Measurements from ENCODE around the gene GPR160. TPM values are rescaled to one million over a fixed set of nuclear protein-coding genes. Genes with fewer than 3 reads are reported as not detected.
"Not testable (repeated sequence)": the region's sequence is repeated elsewhere in the genome, so short reads cannot be mapped to it uniquely, and the experiment has no call there.

The GPR160 gene
- total RNA-seq, 3 donors from 2014 or later, result 4.2 to 31.9 (median 27.9) TPM

- Histone ChIP-seq H3K4me1 (no peaks in the 10 kb centered on the region), H3K36me3 (no peaks in the 10 kb centered on the region), H3K9me3 (no peaks in the 10 kb centered on the region), H3K4me3 (no peak overlapping the region), H3K27ac (no peak overlapping the region), H3K27me3 (no peaks in the 10 kb centered on the region)
- TF ChIP-seq, protein P1, sequence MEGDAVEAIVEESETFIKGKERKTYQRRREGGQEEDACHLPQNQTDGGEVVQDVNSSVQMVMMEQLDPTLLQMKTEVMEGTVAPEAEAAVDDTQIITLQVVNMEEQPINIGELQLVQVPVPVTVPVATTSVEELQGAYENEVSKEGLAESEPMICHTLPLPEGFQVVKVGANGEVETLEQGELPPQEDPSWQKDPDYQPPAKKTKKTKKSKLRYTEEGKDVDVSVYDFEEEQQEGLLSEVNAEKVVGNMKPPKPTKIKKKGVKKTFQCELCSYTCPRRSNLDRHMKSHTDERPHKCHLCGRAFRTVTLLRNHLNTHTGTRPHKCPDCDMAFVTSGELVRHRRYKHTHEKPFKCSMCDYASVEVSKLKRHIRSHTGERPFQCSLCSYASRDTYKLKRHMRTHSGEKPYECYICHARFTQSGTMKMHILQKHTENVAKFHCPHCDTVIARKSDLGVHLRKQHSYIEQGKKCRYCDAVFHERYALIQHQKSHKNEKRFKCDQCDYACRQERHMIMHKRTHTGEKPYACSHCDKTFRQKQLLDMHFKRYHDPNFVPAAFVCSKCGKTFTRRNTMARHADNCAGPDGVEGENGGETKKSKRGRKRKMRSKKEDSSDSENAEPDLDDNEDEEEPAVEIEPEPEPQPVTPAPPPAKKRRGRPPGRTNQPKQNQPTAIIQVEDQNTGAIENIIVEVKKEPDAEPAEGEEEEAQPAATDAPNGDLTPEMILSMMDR (IDR thresholded peaks at IDR 0.05), result no peak
- TF ChIP-seq POLR2AphosphoS5 (IDR thresholded peaks at IDR 0.05) (no peak), POLR2A (IDR thresholded peaks at IDR 0.05) (no peak)
- DNase-seq (ENCODE audit: low spot score in 2 of 2), result no peak
- intact Hi-C loops (cut with DNase I; ENCODE audit: low total_unique reads), result loop anchor here (2.0 kb wide), 1 partner anchor 24 kb away; no protein-coding TSS in a partner anchor
Observed at GRCh38 chr3:170012683-170013400, 25.0 kb upstream of the GPR160 start.

DNA sequence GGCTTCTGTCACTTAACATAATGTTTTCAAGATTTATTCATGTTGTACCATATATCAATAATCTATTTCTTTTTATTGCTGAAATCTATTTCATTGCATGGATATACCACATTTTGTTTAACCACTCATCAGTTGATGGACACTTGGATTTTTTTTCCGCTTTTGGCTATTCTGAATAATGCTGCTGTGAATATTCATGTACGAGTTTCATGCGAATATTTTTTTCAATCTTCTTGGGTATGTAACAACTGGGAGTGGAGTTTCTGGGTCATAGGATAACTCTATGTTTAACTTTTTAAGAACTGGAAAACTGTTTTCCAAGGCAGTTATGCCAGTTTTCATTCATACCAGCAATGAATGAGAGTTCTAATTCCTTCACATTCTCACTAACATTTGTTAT lies 21.7 kb upstream of the GPR160 start:
- intact Hi-C loops (cut with DNase I; ENCODE audit: low total_unique reads), result no loop called here
- no peaks in the 10 kb centered on the region for H3K36me3 ChIP-seq
- no peak overlapping the region for H3K27ac ChIP-seq
- no peaks in the 10 kb centered on the region for H3K4me1 ChIP-seq
- H3K9me3 ChIP-seq, result no peaks in the 10 kb centered on the region
- no peaks in the 10 kb centered on the region for H3K27me3 ChIP-seq
- H3K4me3 ChIP-seq, result no peak overlapping the region
- TF ChIP-seq POLR2A (IDR thresholded peaks at IDR 0.05) (no peak), POLR2AphosphoS5 (IDR thresholded peaks at IDR 0.05) (no peak)
- TF ChIP-seq, protein P1 (IDR thresholded peaks at IDR 0.05), result no peak
- no peak for DNase-seq (ENCODE audit: low spot score in 2 of 2)

DNA sequence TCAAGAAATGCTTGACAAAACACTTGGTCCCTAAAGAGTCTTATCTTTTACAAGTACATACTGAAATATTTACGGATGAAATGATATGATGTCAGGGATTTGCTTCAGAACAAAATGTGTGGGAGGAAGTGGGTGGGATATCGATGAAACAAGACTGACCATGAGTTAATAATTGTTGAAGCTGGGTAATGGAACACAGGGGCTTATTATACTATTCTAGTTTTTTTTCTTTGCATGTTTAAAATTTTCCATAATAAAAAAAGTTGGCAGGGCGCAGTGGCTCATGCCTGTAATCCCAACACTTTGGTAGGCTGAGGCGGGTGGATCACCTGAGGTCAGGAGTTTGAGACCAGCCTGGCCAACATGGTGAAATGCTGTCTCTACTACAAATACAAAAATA lies 18.5 kb upstream of the GPR160 start:
- H3K4me3 ChIP-seq; DNase-seq (ENCODE audit: low spot score in 2 of 2); H3K4me1 ChIP-seq; H3K9me3 ChIP-seq; H3K27me3 ChIP-seq; H3K27ac ChIP-seq; H3K36me3 ChIP-seq; intact Hi-C loops (cut with DNase I; ENCODE audit: low total_unique reads): not testable (repeated sequence)

- DNase-seq (ENCODE audit: low spot score in 2 of 2), result no peak
- TF ChIP-seq, protein P1 (IDR thresholded peaks at IDR 0.05), result no peak
- no peak for TF ChIP-seq POLR2A (IDR thresholded peaks at IDR 0.05)
- TF ChIP-seq POLR2AphosphoS5 (IDR thresholded peaks at IDR 0.05), result no peak
- intact Hi-C loops (cut with DNase I; ENCODE audit: low total_unique reads), result no loop called here
- Histone ChIP-seq H3K9me3 (no peaks in the 10 kb centered on the region), H3K27ac (no peak overlapping the region), H3K4me1 (no peaks in the 10 kb centered on the region), H3K27me3 (no peaks in the 10 kb centered on the region), H3K4me3 (no peak overlapping the region), H3K36me3 (no peaks in the 10 kb centered on the region)
Observed at GRCh38 chr3:170021083-170021482, 16.7 kb upstream of the GPR160 start.

- no peak overlapping the region for H3K4me3 ChIP-seq
- H3K9me3 ChIP-seq, result no peaks in the 10 kb centered on the region
- DNase-seq (ENCODE audit: low spot score in 2 of 2), result no peak
- no peaks in the 10 kb centered on the region for H3K36me3 ChIP-seq
- TF ChIP-seq, protein P1 (IDR thresholded peaks at IDR 0.05), result no peak
- TF ChIP-seq POLR2A (IDR thresholded peaks at IDR 0.05), result no peak
- no peak for TF ChIP-seq POLR2AphosphoS5 (IDR thresholded peaks at IDR 0.05)
- intact Hi-C loops (cut with DNase I; ENCODE audit: low total_unique reads), result no loop called here
- no peak overlapping the region for H3K27ac ChIP-seq
- no peaks in the 10 kb centered on the region for H3K27me3 ChIP-seq
- no peaks in the 10 kb centered on the region for H3K4me1 ChIP-seq
Observed at GRCh38 chr3:170022336-170022735, 15.5 kb upstream of the GPR160 start.
